HCT116 (cell line): Measurements from ENCODE around the gene SHH. TPM values are rescaled to one million over a fixed set of nuclear protein-coding genes. Genes with fewer than 3 reads are reported as not detected.
"Not testable (repeated sequence)": the region's sequence is repeated elsewhere in the genome, so short reads cannot be mapped to it uniquely, and the experiment has no call there.

Experiments
- ATAC-seq: fragments of 200-7000 bp; cut with Tn5 transposase; 2 replicates; pipeline ENCODE4 v1.9.1; 2020; ENCODE audit warnings: mild to moderate bottlenecking, moderate library complexity
- BruUV-seq: library from RNA; stranded (reverse); fragments of 400-500 nt; replicated peaks from 2 replicates; lab custom pipeline; 2021; lab: Mats Ljungman, UMichigan
- CTCF ChIA-PET: fragments of 300-600 bp; sonication (Branson Sonifier 250); formaldehyde crosslinking; loops from one replicate; lab custom pipeline; 2021; ENCODE audit warnings: antibody characterized with exemption; lab: Charles Lee
- POLR2A ChIA-PET: fragments of 300-600, 350-600 bp; sonication (Branson Sonifier 250); formaldehyde crosslinking; loops from one replicate; lab custom pipeline; 2021; ENCODE audit warnings: antibody characterized with exemption; lab: Charles Lee
- RAD21 ChIA-PET, 2 experiments: fragments of 300-600 bp; sonication (Branson Sonifier 250); formaldehyde crosslinking; loops; one replicate each; lab custom pipeline; 2023; ENCODE audit warnings: low total read pairs in 2 of 2; ENCODE audit not compliant: uncharacterized antibody in 2 of 2, unreplicated experiment in 2 of 2, low non-redundant PET in 1 of 2; lab: Charles Lee
- DNase-seq: peaks from one replicate; pipeline ENCODE4 v3.0.0-alpha.2; 2010; ENCODE audit warnings: low read depth, low spot score
- H2AFZ ChIP-seq: fragments of 200-600 bp; shearing (Covaris generic), sonication (generic); 2 replicates; pipeline ENCODE4 v1.6.1; 2017; ENCODE audit warnings: low read depth, mixed run types, mixed read lengths, antibody characterized with exemption, low read length; ENCODE audit not compliant: poor library complexity, severe bottlenecking
- H3K27ac ChIP-seq: 2 replicates; pipeline ENCODE4 v1.5.1; 2012; ENCODE audit warnings: low read depth, low read length
- H3K27me3 ChIP-seq: fragments of 200-600 bp; sonication (generic); 2 replicates; pipeline ENCODE4 v1.6.1; 2016; ENCODE audit warnings: mixed run types, low read length, mixed read lengths; ENCODE audit not compliant: insufficient read depth
- H3K36me3 ChIP-seq, 2 experiments: fragments of 200-500 bp in 1 of 2; fragments of 200-600 bp in 1 of 2; sonication (Bioruptor generic) in 1 of 2; sonication (generic) in 1 of 2; 2 replicates each; pipeline versions ENCODE4 v1.5.1 to v1.6.1; 2014 to 2016; ENCODE audit warnings: low read length in 2 of 2, inconsistent platforms in 1 of 2, mixed read lengths in 1 of 2, mixed run types in 1 of 2; ENCODE audit not compliant: insufficient read depth in 2 of 2, control insufficient read depth in 1 of 2
- H3K4me1 ChIP-seq, 2 experiments: fragments of 200-600 bp in 1 of 2; sonication (generic) in 1 of 2; 2 replicates each; pipeline versions ENCODE4 v1.5.1 to v1.6.1; 2012 to 2017; ENCODE audit warnings: low read length in 2 of 2, inconsistent platforms in 1 of 2, mild to moderate bottlenecking in 1 of 2, mixed read lengths in 1 of 2, mixed run types in 1 of 2, moderate library complexity in 1 of 2; ENCODE audit not compliant: insufficient read depth in 2 of 2, control insufficient read depth in 1 of 2
- H3K4me2 ChIP-seq: fragments of 200-600 bp; sonication (generic); 2 replicates; pipeline ENCODE4 v1.6.1; 2017; ENCODE audit warnings: mixed run types, low read length, mixed read lengths
- H3K4me3 ChIP-seq, 2 experiments: fragments of 200-600 bp in 1 of 2; sonication (generic) in 1 of 2; replicated peaks in 1 of 2; 2 replicates each; pipeline ENCODE4 v1.5.1; 2011 to 2016; ENCODE audit warnings: low read length in 2 of 2, control low read depth in 1 of 2, low read depth in 1 of 2, mild to moderate bottlenecking in 1 of 2, mixed read lengths in 1 of 2, mixed run types in 1 of 2
- H3K79me2 ChIP-seq: fragments of 200-600 bp; sonication (generic); 2 replicates; pipeline ENCODE4 v1.6.1; 2017; ENCODE audit warnings: mild to moderate bottlenecking, mixed run types, low read length, moderate library complexity, mixed read lengths; ENCODE audit not compliant: insufficient read depth
- H3K9ac ChIP-seq: fragments of 200-600 bp; sonication (generic); 2 replicates; pipeline ENCODE4 v1.6.1; 2016; ENCODE audit warnings: low read length, mixed read lengths
- H3K9me2 ChIP-seq: fragments of 200-600 bp; sonication (generic), shearing (Covaris generic); 2 replicates; pipeline ENCODE4 v1.6.1; 2017; ENCODE audit warnings: mixed run types, mild to moderate bottlenecking, moderate library complexity; ENCODE audit not compliant: insufficient read depth
- H3K9me3 ChIP-seq, 2 experiments: fragments of 200-500 bp in 1 of 2; fragments of 200-600 bp in 1 of 2; sonication (Bioruptor generic) in 1 of 2; sonication (generic) in 1 of 2; 2 replicates each; pipeline ENCODE4 v1.6.1; 2014 to 2017; ENCODE audit warnings: low read length in 2 of 2, mixed read lengths in 2 of 2, inconsistent platforms in 1 of 2, low read depth in 1 of 2, mild to moderate bottlenecking in 1 of 2, mixed run types in 1 of 2, moderate library complexity in 1 of 2; ENCODE audit not compliant: control insufficient read depth in 1 of 2, insufficient read depth in 1 of 2
- H4K20me1 ChIP-seq: fragments of 200-600 bp; sonication (generic), shearing (Covaris generic); 2 replicates; pipeline ENCODE4 v1.6.1; 2017; ENCODE audit warnings: mixed run types, mild to moderate bottlenecking, moderate library complexity; ENCODE audit not compliant: insufficient read depth
- CBX3 ChIP-seq: IDR thresholded peaks from 2 replicates; pipeline ENCODE4 v1.6.1; 2012; ENCODE audit warnings: low read depth
- CEBPB ChIP-seq: IDR thresholded peaks from 2 replicates; pipeline ENCODE4 v1.6.1; 2012; ENCODE audit warnings: low read depth
- EGR1 ChIP-seq: IDR thresholded peaks from 2 replicates; pipeline ENCODE4 v1.6.1; 2012; ENCODE audit warnings: low read depth
- ELF1 ChIP-seq: IDR thresholded peaks from 2 replicates; pipeline ENCODE4 v1.6.1; 2012; ENCODE audit warnings: low read depth, borderline replicate concordance
- EZH2phosphoT487 ChIP-seq: fragments of 200-600 bp; IDR thresholded peaks from 2 replicates; pipeline ENCODE4 v1.6.1; 2018; ENCODE audit warnings: antibody characterized with exemption, borderline replicate concordance
- FOSL1 ChIP-seq: IDR thresholded peaks from 2 replicates; pipeline ENCODE4 v1.6.1; 2012; ENCODE audit warnings: low read depth
- JUND ChIP-seq: IDR thresholded peaks from 2 replicates; pipeline ENCODE4 v1.6.1; 2012
- MAX ChIP-seq: IDR thresholded peaks from 2 replicates; pipeline ENCODE4 v1.6.1; 2012
- RAD21 ChIP-seq: IDR thresholded peaks from 2 replicates; pipeline ENCODE4 v1.6.1; 2012; ENCODE audit warnings: low read depth, mild to moderate bottlenecking
- SIN3A ChIP-seq: IDR thresholded peaks from 2 replicates; pipeline ENCODE4 v1.6.1; 2012; ENCODE audit warnings: low read depth
- SRF ChIP-seq: IDR thresholded peaks from 2 replicates; pipeline ENCODE4 v1.6.1; 2012; ENCODE audit warnings: low read depth
- TCF7L2 ChIP-seq: IDR thresholded peaks from 2 replicates; pipeline ENCODE4 v1.7.0; 2011; ENCODE audit warnings: borderline replicate concordance, inconsistent platforms; ENCODE audit not compliant: insufficient read depth, insufficient read length; ENCODE audit errors: extremely low read depth
- YY1 ChIP-seq: IDR thresholded peaks from 2 replicates; pipeline ENCODE4 v1.6.1; 2011; ENCODE audit warnings: low read length, low read depth, moderate library complexity, mild to moderate bottlenecking; ENCODE audit not compliant: insufficient replicate concordance; ENCODE audit errors: extremely low read depth
- ZBTB33 ChIP-seq: IDR thresholded peaks from 2 replicates; pipeline ENCODE4 v1.6.1; 2011; ENCODE audit warnings: mild to moderate bottlenecking, low read length, moderate library complexity; ENCODE audit not compliant: insufficient replicate concordance; ENCODE audit errors: extremely low read depth
- ZFX ChIP-seq: fragments of 450-650 bp; IDR thresholded peaks from 2 replicates; pipeline ENCODE4 v1.6.1; 2017
- ZNF274 ChIP-seq: fragments of 200-500 bp; sonication (Bioruptor generic); IDR thresholded peaks from 2 replicates; pipeline ENCODE4 v1.6.1; 2014; ENCODE audit warnings: mild to moderate bottlenecking, low read depth, low read length, inconsistent platforms
- intact Hi-C: fragments of 100-400 bp; cut with micrococcal nuclease; formaldehyde crosslinking; loops from 2 replicates; pipeline ENCODE4 v1.10.0; 2022
- total RNA-seq: library from RNA; stranded (reverse); gene quantifications from one replicate; pipeline ENCODE4 v1.2.1, GENCODE V29; 2021; ENCODE audit not compliant: unreplicated experiment
- TF ChIP-seq, protein P1 (sequence below): IDR thresholded peaks from 2 replicates; pipeline ENCODE4 v1.6.1; 2012; ENCODE audit warnings: low read depth

The SHH gene
- total RNA-seq, 1 experiment from 2014 or later: 0.32 TPM

DNA sequence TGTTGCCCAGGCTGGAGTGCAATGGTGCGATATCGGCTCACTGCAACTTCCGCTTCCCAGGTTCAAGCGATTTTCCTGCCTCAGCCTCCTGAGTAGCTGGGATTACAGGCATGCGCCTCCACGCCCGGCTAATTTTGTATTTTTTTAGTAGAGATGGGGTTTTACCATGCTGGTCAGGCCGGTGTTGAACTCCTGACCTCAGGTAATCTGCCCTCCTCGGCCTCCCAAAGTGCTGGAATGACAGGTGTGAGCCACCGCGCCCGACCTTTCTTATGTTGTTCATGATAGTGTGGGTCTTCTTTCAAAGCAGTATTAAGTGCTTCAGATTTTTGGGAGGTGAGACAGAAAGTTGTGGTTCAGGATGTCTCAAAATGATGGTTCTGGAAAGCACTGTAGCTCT, 26.0 kb upstream of the SHH start:
- ATAC-seq, H4K20me1 ChIP-seq, H3K36me3 ChIP-seq, POLR2A ChIA-PET, CTCF ChIA-PET, H3K9me3 ChIP-seq, H3K79me2 ChIP-seq, BruUV-seq, DNase-seq, H2AFZ ChIP-seq, H3K27ac ChIP-seq, RAD21 ChIA-PET, H3K9ac ChIP-seq, H3K4me3 ChIP-seq, H3K4me1 ChIP-seq, H3K4me2 ChIP-seq, intact Hi-C loops, H3K27me3 ChIP-seq, H3K9me2 ChIP-seq: not testable (repeated sequence)

DNA sequence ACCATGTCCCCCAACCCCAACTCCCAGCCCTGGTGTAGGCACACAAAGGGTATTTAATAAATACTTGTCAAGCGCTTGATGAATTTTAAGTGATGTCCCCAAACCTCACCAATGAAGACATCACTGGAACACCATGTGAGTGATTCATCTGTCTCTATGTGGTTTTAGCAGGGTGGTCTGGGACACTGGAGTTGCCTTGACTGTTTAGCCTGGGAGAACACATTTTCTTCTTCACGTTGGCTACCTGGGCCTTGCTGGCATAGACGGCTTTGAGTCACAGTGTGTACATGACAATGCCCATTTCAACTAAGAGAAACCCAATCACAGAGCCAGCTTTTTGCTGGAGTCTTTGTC, 24.8 kb upstream of the SHH start:
- H3K27ac ChIP-seq: no peak overlapping the region
- H2AFZ ChIP-seq: no peak overlapping the region
- no peak overlapping the region for H3K9ac ChIP-seq
- H3K4me3 ChIP-seq: no peak overlapping the region
- no peaks in the 10 kb centered on the region for H3K27me3 ChIP-seq
- no peaks in the 10 kb centered on the region for H3K79me2 ChIP-seq
- H3K9me3 ChIP-seq: no peaks in the 10 kb centered on the region
- BruUV-seq: no TSS peak
- H3K4me1 ChIP-seq: no peaks in the 10 kb centered on the region
- ChIA-PET POLR2A (no interaction called here), RAD21 (no interaction called here), CTCF (no interaction called here)
- DNase-seq (no peak), ATAC-seq (no peak)
- no peaks in the 10 kb centered on the region for H3K36me3 ChIP-seq
- no peaks in the 10 kb centered on the region for H4K20me1 ChIP-seq
- intact Hi-C loops: no loop called here
- H3K4me2 ChIP-seq: no peak overlapping the region
- no peaks in the 10 kb centered on the region for H3K9me2 ChIP-seq
- TF ChIP-seq JUND (no peak), CEBPB (no peak), ZNF274 (no peak), ELF1 (no peak), RAD21 (no peak), EZH2phosphoT487 (no peak), SRF (no peak), ZFX (no peak), SIN3A (no peak), FOSL1 (no peak), ZBTB33 (no peak), TCF7L2 (no peak), MAX (no peak), CBX3 (no peak), YY1 (no peak), EGR1 (no peak)
- TF ChIP-seq, protein P1, sequence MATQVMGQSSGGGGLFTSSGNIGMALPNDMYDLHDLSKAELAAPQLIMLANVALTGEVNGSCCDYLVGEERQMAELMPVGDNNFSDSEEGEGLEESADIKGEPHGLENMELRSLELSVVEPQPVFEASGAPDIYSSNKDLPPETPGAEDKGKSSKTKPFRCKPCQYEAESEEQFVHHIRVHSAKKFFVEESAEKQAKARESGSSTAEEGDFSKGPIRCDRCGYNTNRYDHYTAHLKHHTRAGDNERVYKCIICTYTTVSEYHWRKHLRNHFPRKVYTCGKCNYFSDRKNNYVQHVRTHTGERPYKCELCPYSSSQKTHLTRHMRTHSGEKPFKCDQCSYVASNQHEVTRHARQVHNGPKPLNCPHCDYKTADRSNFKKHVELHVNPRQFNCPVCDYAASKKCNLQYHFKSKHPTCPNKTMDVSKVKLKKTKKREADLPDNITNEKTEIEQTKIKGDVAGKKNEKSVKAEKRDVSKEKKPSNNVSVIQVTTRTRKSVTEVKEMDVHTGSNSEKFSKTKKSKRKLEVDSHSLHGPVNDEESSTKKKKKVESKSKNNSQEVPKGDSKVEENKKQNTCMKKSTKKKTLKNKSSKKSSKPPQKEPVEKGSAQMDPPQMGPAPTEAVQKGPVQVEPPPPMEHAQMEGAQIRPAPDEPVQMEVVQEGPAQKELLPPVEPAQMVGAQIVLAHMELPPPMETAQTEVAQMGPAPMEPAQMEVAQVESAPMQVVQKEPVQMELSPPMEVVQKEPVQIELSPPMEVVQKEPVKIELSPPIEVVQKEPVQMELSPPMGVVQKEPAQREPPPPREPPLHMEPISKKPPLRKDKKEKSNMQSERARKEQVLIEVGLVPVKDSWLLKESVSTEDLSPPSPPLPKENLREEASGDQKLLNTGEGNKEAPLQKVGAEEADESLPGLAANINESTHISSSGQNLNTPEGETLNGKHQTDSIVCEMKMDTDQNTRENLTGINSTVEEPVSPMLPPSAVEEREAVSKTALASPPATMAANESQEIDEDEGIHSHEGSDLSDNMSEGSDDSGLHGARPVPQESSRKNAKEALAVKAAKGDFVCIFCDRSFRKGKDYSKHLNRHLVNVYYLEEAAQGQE: no peak
